H54 (cell line): ENCODE results near the gene CCDC82.
A peak's percentile ranks its signal among the peaks of the same experiment; 100 is the strongest.
"Not testable (repeated sequence)": the region's sequence is repeated elsewhere in the genome, so short reads cannot be mapped to it uniquely, and the experiment has no call there.

Experiments
- DNase-seq: peaks from one replicate; pipeline ENCODE4 v3.0.0; 2011; ENCODE audit warnings: low spot score, mixed read lengths; ENCODE audit not compliant: insufficient read length
- FAIRE-seq: peaks from 3 replicates; lab custom pipeline; 2011; peaks lifted over from hg19 to GRCh38; lab: Jason Lieb, UNC
- POLR2A ChIP-seq: IDR thresholded peaks from 2 replicates; pipeline ENCODE4 v1.6.1; 2011; ENCODE audit warnings: low read depth, mild to moderate bottlenecking, low read length

Gene CCDC82

GRCh38 chr11:96389720-96390487 is at the start of gene CCDC82, which contains the start of gene JRKL:
CCDC82 (minus strand) TSS chr11:96389912; CDS start chr11:96384747, 5,165 bp downstream.
JRKL (plus strand) TSS chr11:96390013; CDS start chr11:96390650, 637 bp downstream.
- FAIRE-seq (peak; percentile 71), DNase-seq (peak; percentile 57)
- peak; percentile 65; the same call in 1 of the 2 replicates for TF ChIP-seq POLR2A

- not testable (repeated sequence) for FAIRE-seq
Observed at GRCh38 chr11:96432654-96433053, 42.9 kb upstream of the CCDC82 start.

GRCh38 chr11:96430668-96431067 is 41.0 kb upstream of the CCDC82 start:
- no peak for TF ChIP-seq POLR2A
- no peak for FAIRE-seq
- DNase-seq: no peak

More at GRCh38 chr11:96432654-96433053, 42.9 kb upstream of the CCDC82 start:
- not testable (repeated sequence) for DNase-seq

GRCh38 chr11:96424693-96425092 is 35.0 kb upstream of the CCDC82 start:
- no peak for TF ChIP-seq POLR2A
- no peak for FAIRE-seq
- DNase-seq: no peak

- FAIRE-seq (no peak), DNase-seq (no peak)
- TF ChIP-seq POLR2A: no peak
Observed at GRCh38 chr11:96413408-96413807, 23.7 kb upstream of the CCDC82 start.

- DNase-seq: no peak
- FAIRE-seq: no peak
- TF ChIP-seq POLR2A: no peak
Observed at GRCh38 chr11:96412761-96413381, 23.2 kb upstream of the CCDC82 start.

- DNase-seq, FAIRE-seq: not testable (repeated sequence)
Observed at GRCh38 chr11:96411412-96411811, 21.7 kb upstream of the CCDC82 start.

- TF ChIP-seq POLR2A: no peak
- no peak for DNase-seq
- no peak for FAIRE-seq
Observed at GRCh38 chr11:96400697-96401096, 11.0 kb upstream of the CCDC82 start.

- TF ChIP-seq POLR2A: no peak
- no peak for DNase-seq
- no peak for FAIRE-seq
Observed at GRCh38 chr11:96397863-96398262, 8.2 kb upstream of the CCDC82 start.

- FAIRE-seq (no peak), DNase-seq (no peak)
- no peak for TF ChIP-seq POLR2A
Observed at GRCh38 chr11:96396637-96397036, 6.9 kb upstream of the CCDC82 start.

GRCh38 chr11:96394773-96395172 is 5.1 kb upstream of the CCDC82 start:
- no peak for DNase-seq
- TF ChIP-seq POLR2A: no peak
- FAIRE-seq: no peak

GRCh38 chr11:96393753-96394348 is 4.1 kb upstream of the CCDC82 start:
- no peak for DNase-seq
- FAIRE-seq: peak; percentile 45
- TF ChIP-seq POLR2A: no peak

- FAIRE-seq (no peak), DNase-seq (no peak)
- TF ChIP-seq POLR2A: no peak
Observed at GRCh38 chr11:96391698-96392307, 2.1 kb upstream of the CCDC82 start.

GRCh38 chr11:96390488-96390792 is 728 bp upstream of the CCDC82 start:
- TF ChIP-seq POLR2A: no peak
- FAIRE-seq (peak; percentile 41), DNase-seq (no peak)
